IMR-90 (cell line): ENCODE results near the gene PGM2. TPM values are rescaled to one million over a fixed set of nuclear protein-coding genes. Genes with fewer than 3 reads are reported as not detected.

ENCODE experiments used
- ATAC-seq: fragments of 200-7000 bp; cut with Tn5 transposase; 2 replicates; pipeline ENCODE4 v1.9.1; 2020; ENCODE audit warnings: low read depth, mild to moderate bottlenecking, moderate library complexity
- BruUV-seq: library from RNA; stranded (reverse); fragments of 400-500 nt; replicated peaks from 2 replicates; lab custom pipeline; 2021; lab: Mats Ljungman, UMichigan
- CTCF ChIA-PET: fragments of 300-600 bp; formaldehyde crosslinking; extraction: SDS; loops from one replicate; lab custom pipeline; 2021; ENCODE audit warnings: antibody characterized with exemption; lab: Yijun Ruan, JAX
- POLR2A ChIA-PET: fragments of 300-600 bp; sonication (Branson Sonifier 250); formaldehyde crosslinking; loops from one replicate; lab custom pipeline; 2022; ENCODE audit warnings: antibody characterized with exemption; ENCODE audit not compliant: unreplicated experiment; lab: Charles Lee
- DNase-seq: peaks from one replicate; pipeline ENCODE4 v3.0.0; 2013
- H2AFZ ChIP-seq: replicated peaks from 2 replicates; pipeline ENCODE3; 2013; ENCODE audit warnings: low read length, mild to moderate bottlenecking; ENCODE audit not compliant: poor library complexity
- H2AK5ac ChIP-seq: 2 replicates; pipeline ENCODE4 v1.6.1; 2013; ENCODE audit warnings: low read depth, low read length, inconsistent platforms
- H2AK9ac ChIP-seq: replicated peaks from 2 replicates; pipeline ENCODE3; 2013; ENCODE audit warnings: mild to moderate bottlenecking, low read depth, low read length, moderate library complexity; ENCODE audit not compliant: poor library complexity
- H2BK120ac ChIP-seq: 2 replicates; pipeline ENCODE4 v1.6.1; 2013; ENCODE audit warnings: low read depth, low read length, inconsistent platforms
- H2BK15ac ChIP-seq: 3 replicates; pipeline ENCODE4 v1.6.1; 2013; ENCODE audit warnings: low read depth, low read length, inconsistent platforms
- H2BK20ac ChIP-seq: 2 replicates; pipeline ENCODE4 v1.6.1; 2013; ENCODE audit warnings: low read depth, mild to moderate bottlenecking, inconsistent platforms, low read length, moderate library complexity
- H2BK5ac ChIP-seq: 2 replicates; pipeline ENCODE4 v1.6.1; 2013; ENCODE audit warnings: mild to moderate bottlenecking, low read depth, low read length, inconsistent platforms; ENCODE audit not compliant: poor library complexity, severe bottlenecking
- H3K14ac ChIP-seq: replicated peaks from 2 replicates; pipeline ENCODE4 v1.6.1; 2013; ENCODE audit warnings: low read depth, low read length, inconsistent platforms
- H3K18ac ChIP-seq: 2 replicates; pipeline ENCODE4 v1.6.1; 2013; ENCODE audit warnings: low read depth, low read length, control low read depth
- H3K23ac ChIP-seq: 2 replicates; pipeline ENCODE4 v1.6.1; 2013; ENCODE audit warnings: low read depth, low read length, inconsistent platforms
- H3K27ac ChIP-seq: 2 replicates; pipeline ENCODE4 v1.5.1; 2013; ENCODE audit warnings: mild to moderate bottlenecking, control low read depth, low read length; ENCODE audit not compliant: insufficient read depth
- H3K27me3 ChIP-seq: 2 replicates; pipeline ENCODE4 v1.6.1; 2013; ENCODE audit warnings: low read length; ENCODE audit not compliant: control insufficient read depth, insufficient read depth
- H3K36me3 ChIP-seq: 2 replicates; pipeline ENCODE4 v1.6.1; 2013; ENCODE audit warnings: low read length, mixed read lengths; ENCODE audit not compliant: control insufficient read depth, insufficient read depth
- H3K4ac ChIP-seq: 2 replicates; pipeline ENCODE4 v1.6.1; 2013; ENCODE audit warnings: low read depth, low read length, inconsistent platforms
- H3K4me1 ChIP-seq: 2 replicates; pipeline ENCODE4 v1.6.1; 2013; ENCODE audit warnings: low read length, mixed read lengths; ENCODE audit not compliant: control insufficient read depth, insufficient read depth
- H3K4me2 ChIP-seq: 2 replicates; pipeline ENCODE4 v1.6.1; 2013; ENCODE audit warnings: low read depth, mild to moderate bottlenecking, control low read depth, low read length, moderate library complexity
- H3K4me3 ChIP-seq: 2 replicates; pipeline ENCODE4 v1.5.1; 2013; ENCODE audit warnings: low read depth, mild to moderate bottlenecking, control low read depth, low read length, moderate library complexity; ENCODE audit not compliant: insufficient read depth
- H3K56ac ChIP-seq: 2 replicates; pipeline ENCODE4 v1.6.1; 2013; ENCODE audit warnings: low read length, inconsistent platforms; ENCODE audit not compliant: insufficient read depth; ENCODE audit errors: extremely low read depth
- H3K79me1 ChIP-seq, 2 experiments: 2 replicates each; pipeline ENCODE4 v1.6.1; 2013; ENCODE audit warnings: low read length in 2 of 2, inconsistent platforms in 1 of 2, low read depth in 1 of 2
- H3K9ac ChIP-seq: 2 replicates; pipeline ENCODE4 v1.6.1; 2013; ENCODE audit warnings: low read depth, low read length, control low read depth
- H3K9me1 ChIP-seq: 2 replicates; pipeline ENCODE4 v1.6.1; 2013; ENCODE audit warnings: low read length, inconsistent platforms; ENCODE audit not compliant: insufficient read depth
- H3K9me3 ChIP-seq: 2 replicates; pipeline ENCODE4 v1.6.1; 2013; ENCODE audit warnings: low read length; ENCODE audit not compliant: control insufficient read depth, insufficient read depth
- H4K20me1 ChIP-seq: 2 replicates; pipeline ENCODE4 v1.6.1; 2013; ENCODE audit warnings: low read length, inconsistent platforms; ENCODE audit not compliant: insufficient read depth
- H4K5ac ChIP-seq: 2 replicates; pipeline ENCODE4 v1.6.1; 2013; ENCODE audit warnings: mild to moderate bottlenecking, low read depth, low read length, control low read depth
- H4K8ac ChIP-seq, 2 experiments: 2 replicates each; pipeline ENCODE4 v1.6.1; 2013; ENCODE audit warnings: low read depth in 2 of 2, low read length in 2 of 2, control low read depth in 1 of 2, inconsistent platforms in 1 of 2
- H4K91ac ChIP-seq: 2 replicates; pipeline ENCODE4 v1.6.1; 2013; ENCODE audit warnings: low read depth, low read length, inconsistent platforms; ENCODE audit not compliant: insufficient read depth
- BHLHE40 ChIP-seq: fragments of 150-350 bp; IDR thresholded peaks from 2 replicates; pipeline ENCODE4 v1.6.1; 2016; ENCODE audit warnings: mild to moderate bottlenecking, low read depth, low read length
- CEBPB ChIP-seq: IDR thresholded peaks from 2 replicates; pipeline ENCODE4 v1.6.1; 2012; ENCODE audit warnings: low read depth, low read length, improper control_type of control experiment
- CHD1 ChIP-seq: IDR thresholded peaks from 2 replicates; pipeline ENCODE4 v1.6.1; 2012; ENCODE audit warnings: low read depth, low read length, improper control_type of control experiment
- CTCF ChIP-seq: conservative IDR thresholded peaks from 2 replicates; pipeline ENCODE4 v1.5.1; 2012; ENCODE audit warnings: mild to moderate bottlenecking, low read depth, low read length, improper control_type of control experiment
- ELK1 ChIP-seq: fragments of 150-350 bp; IDR thresholded peaks from 2 replicates; pipeline ENCODE4 v1.6.1; 2016; ENCODE audit warnings: low read depth, mild to moderate bottlenecking, low read length, moderate library complexity, borderline replicate concordance
- FOS ChIP-seq: fragments of 150-350 bp; IDR thresholded peaks from 2 replicates; pipeline ENCODE4 v1.6.1; 2016; ENCODE audit warnings: low read depth, low read length
- MAFK ChIP-seq: IDR thresholded peaks from 2 replicates; pipeline ENCODE4 v1.6.1; 2012; ENCODE audit warnings: low read depth, low read length, improper control_type of control experiment
- MAZ ChIP-seq: IDR thresholded peaks from 2 replicates; pipeline ENCODE4 v1.6.1; 2012; ENCODE audit warnings: low read depth, mild to moderate bottlenecking, low read length, improper control_type of control experiment, moderate library complexity, borderline replicate concordance
- MXI1 ChIP-seq: IDR thresholded peaks from 2 replicates; pipeline ENCODE4 v1.6.1; 2012; ENCODE audit warnings: low read depth, mild to moderate bottlenecking, low read length, moderate library complexity, borderline replicate concordance
- NFE2L2 ChIP-seq: fragments of 150-350 bp; IDR thresholded peaks from 2 replicates; pipeline ENCODE4 v1.6.1; 2016; ENCODE audit warnings: low read depth, mild to moderate bottlenecking, low read length
- POLR2A ChIP-seq: IDR thresholded peaks from 2 replicates; pipeline ENCODE4 v1.6.1; 2012; ENCODE audit warnings: mild to moderate bottlenecking, low read depth, low read length
- RAD21 ChIP-seq: IDR thresholded peaks from 2 replicates; pipeline ENCODE4 v1.6.1; 2012; ENCODE audit warnings: low read length, improper control_type of control experiment
- RCOR1 ChIP-seq: IDR thresholded peaks from 2 replicates; pipeline ENCODE4 v1.6.1; 2012; ENCODE audit warnings: mild to moderate bottlenecking, low read length, improper control_type of control experiment; ENCODE audit not compliant: insufficient replicate concordance
- RFX5 ChIP-seq: IDR thresholded peaks from 2 replicates; pipeline ENCODE4 v1.8.0; 2012; ENCODE audit warnings: low read depth, mild to moderate bottlenecking, low read length, moderate library complexity
- SMC3 ChIP-seq: fragments of 150-350 bp; IDR thresholded peaks from 2 replicates; pipeline ENCODE4 v1.6.1; 2016; ENCODE audit warnings: low read depth, mild to moderate bottlenecking, antibody characterized with exemption, low read length, moderate library complexity
- USF2 ChIP-seq: fragments of 150-350 bp; IDR thresholded peaks from 2 replicates; pipeline ENCODE4 v1.6.1; 2017; ENCODE audit warnings: mild to moderate bottlenecking, antibody characterized with exemption, low read length, low read depth
- WGBS, 2 experiments: methylation state at CpG; one replicate each; pipeline versions ENCODE4 v1.1.5 to v1.1.7; 2013; ENCODE audit warnings: missing lambda C conversion rate in 2 of 2; ENCODE audit not compliant: insufficient read length in 1 of 2; ENCODE audit errors: extremely low coverage in 2 of 2; 5-methylcytosine and 5-hydroxymethylcytosine counted together
- dilution Hi-C: fragments of 300-500 bp; cut with HindIII; formaldehyde crosslinking; loops from one replicate; pipeline ENCODE4 v1.14.3; 2018; ENCODE audit warnings: low sequenced_read_pairs; ENCODE audit not compliant: unreplicated experiment
- in situ Hi-C: fragments of 300-500 bp; cut with MboI; formaldehyde crosslinking; loops from 3 replicates; pipeline ENCODE4 v1.14.3; 2019; ENCODE audit warnings: low sequenced_read_pairs, inconsistent platforms, mixed read lengths
- intact Hi-C: fragments of 100-400 bp; cut with micrococcal nuclease; formaldehyde crosslinking; loops from 2 replicates; pipeline ENCODE4 v1.10.0; 2022
- polyA plus RNA-seq, 3 experiments: library from polyadenylated mRNA; depleted of rRNA; stranded (reverse); fragments of >200 nt; gene quantifications; 2 replicates each; pipeline ENCODE4 v1.2.3, GENCODE V29; 2012; ENCODE audit warnings: low replicate concordance in 1 of 3
- total RNA-seq: library from RNA; depleted of rRNA; stranded (reverse); fragments of >200 nt; gene quantifications from 2 replicates; pipeline ENCODE4 v1.2.3, GENCODE V29; 2012

Gene PGM2
- total and polyA plus RNA-seq, 2 of the 4 experiments (the other 2 are of a cell fraction), result 18.7 to 26.2 TPM

DNA sequence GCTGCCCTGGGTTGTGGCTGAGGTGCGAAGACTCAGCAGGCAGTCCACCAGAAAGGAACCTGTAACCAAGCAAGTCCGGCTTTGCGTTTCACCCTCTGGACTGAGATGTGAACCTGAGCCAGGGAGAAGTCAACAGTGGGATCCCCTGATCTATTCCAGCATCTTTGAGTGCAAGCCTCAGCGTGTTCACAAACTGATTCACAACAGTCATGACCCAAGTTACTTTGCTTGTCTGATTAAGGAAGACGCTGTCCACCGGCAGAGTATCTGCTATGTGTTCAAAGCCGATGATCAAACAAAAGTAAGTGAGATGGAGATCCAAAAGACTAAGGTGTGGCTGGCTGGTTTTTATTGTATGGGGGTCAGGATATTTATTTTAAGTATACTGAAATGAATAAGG is 75.7 kb downstream of the PGM2 start:
- Histone ChIP-seq H3K4me3 (no peak overlapping the region), H3K27ac (no peak overlapping the region), H3K4me1 (no peaks in the 10 kb centered on the region), H3K18ac (no peak overlapping the region), H3K9me3 (no peaks in the 10 kb centered on the region), H3K23ac (no peak overlapping the region), H4K5ac (no peak overlapping the region), H3K27me3 (peaks cover 37% of the 10 kb centered on the region), H4K20me1 (no peaks in the 10 kb centered on the region), H2AK5ac (no peak overlapping the region), H2BK5ac (no peak overlapping the region), H2BK20ac (no peak overlapping the region), H3K4me2 (no peak overlapping the region), H3K14ac (no peak overlapping the region), H4K91ac (no peak overlapping the region), H3K9ac (no peak overlapping the region), H2BK120ac (no peak overlapping the region), H2AFZ (no peak overlapping the region), H2BK15ac (no peak overlapping the region), H3K56ac (no peak overlapping the region), H4K8ac (no peak overlapping the region), H3K36me3 (no peaks in the 10 kb centered on the region), H3K9me1 (no peaks in the 10 kb centered on the region), H3K79me1 (no peaks in the 10 kb centered on the region), H2AK9ac (no peak overlapping the region), H3K4ac (no peak overlapping the region)
- intact Hi-C loops, result no loop called here
- TF ChIP-seq ELK1 (no peak), USF2 (no peak), MAFK (no peak), NFE2L2 (no peak), MAZ (no peak), SMC3 (no peak), BHLHE40 (no peak), MXI1 (no peak), RAD21 (no peak), FOS (no peak), CTCF (no peak), RFX5 (no peak), CEBPB (no peak), CHD1 (no peak), POLR2A (no peak), RCOR1 (no peak)
- in situ Hi-C loops, result no loop called here
- ATAC-seq, result no peak
- 76% methylated on average over 4 of the region's 7 CpGs; no CpG with 5 or more reads in 1 of the 2 experiments for WGBS, 2 experiments
- no peak for DNase-seq
- POLR2A ChIA-PET, result no interaction called here
- no TSS peak for BruUV-seq
- CTCF ChIA-PET, result no interaction called here
- dilution Hi-C loops, result no loop called here
